Measurements from ENCODE around the gene LTBP3. TPM values are rescaled to one million over a fixed set of nuclear protein-coding genes. Genes with fewer than 3 reads are reported as not detected.
A peak's percentile ranks its signal among the peaks of the same experiment; 100 is the strongest.

Gene LTBP3
- total RNA-seq, 1 donor: 47.3 TPM

DNA sequence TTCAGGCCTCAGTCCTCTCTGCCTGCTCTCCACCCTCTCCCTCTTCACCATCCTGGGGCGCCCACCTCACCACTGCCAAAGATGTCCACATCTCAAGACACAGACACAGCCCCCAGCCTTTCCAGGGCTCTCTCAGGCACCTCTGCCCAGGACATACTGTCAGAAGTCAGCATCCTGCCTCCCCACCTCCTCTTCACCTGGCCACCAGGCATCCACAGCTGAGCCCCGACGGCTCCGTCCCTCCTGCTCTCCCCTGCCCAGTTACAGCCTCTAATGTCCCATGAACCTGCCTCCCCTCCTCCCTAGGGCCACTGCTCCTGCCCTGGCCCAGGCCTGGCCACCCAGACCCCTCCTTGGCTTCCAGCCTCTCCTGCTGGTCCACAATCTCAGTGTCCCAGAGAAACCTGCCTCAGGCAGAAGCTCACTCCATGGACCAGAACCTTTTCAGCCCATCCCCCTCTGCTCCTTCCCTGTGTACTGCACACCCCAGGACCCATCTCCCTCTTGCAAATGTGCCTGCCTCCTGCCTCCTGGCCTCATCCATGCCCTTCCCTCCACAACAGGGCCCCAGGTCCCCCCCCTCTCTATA lies 3.2 kb downstream of the LTBP3 start:
- no peak for DNase-seq (ENCODE audit: low read depth)
- no peak overlapping the region for H3K4me3 ChIP-seq (ENCODE audit: low read depth, low read length)
- no peak for TF ChIP-seq CTCF (IDR thresholded peaks at IDR 0.05; ENCODE audit: insufficient read depth, low read length)

- TF ChIP-seq CTCF (IDR thresholded peaks at IDR 0.05; ENCODE audit: insufficient read depth, low read length): no peak
Observed at GRCh38 chr11:65554057-65554818, 3.9 kb downstream of the LTBP3 start.

DNA sequence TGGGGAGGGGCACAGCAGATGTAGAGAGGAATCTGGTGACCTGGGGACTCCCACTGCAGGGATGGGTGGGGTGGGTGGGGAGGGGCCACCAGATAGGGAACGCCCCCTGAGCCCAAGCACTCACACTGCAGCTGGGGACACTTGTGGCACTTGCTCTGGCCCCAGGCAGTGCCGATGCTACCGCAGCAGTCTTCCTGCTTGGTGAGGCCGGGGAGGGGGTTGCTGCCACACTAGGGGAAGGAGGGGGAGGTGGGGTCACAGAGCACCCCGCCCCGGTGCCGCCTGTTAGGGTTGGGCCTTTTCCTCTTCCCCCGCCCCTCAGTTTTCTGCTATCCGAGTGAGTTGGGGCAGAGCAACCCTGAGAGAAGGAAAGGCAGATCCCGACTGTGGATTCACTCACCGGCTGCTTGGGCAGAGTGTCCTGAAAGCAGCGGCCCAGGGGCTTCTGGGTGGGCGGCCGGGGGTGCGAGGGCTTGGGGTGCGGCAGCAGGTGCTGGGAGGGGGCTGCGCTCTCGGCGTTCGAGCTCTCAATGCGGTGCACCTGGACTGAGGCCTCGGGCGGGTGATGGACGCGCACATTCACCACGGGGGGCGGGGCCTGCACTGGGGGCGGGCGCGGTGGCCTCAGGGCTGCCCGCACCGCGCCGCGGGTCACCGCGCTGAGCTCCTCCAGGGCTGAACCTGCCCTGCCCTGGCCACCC lies 4.7 kb downstream of the LTBP3 start:
- TF ChIP-seq CTCF (IDR thresholded peaks at IDR 0.05; ENCODE audit: insufficient read depth, low read length): no peak
- no peak for DNase-seq (ENCODE audit: low read depth)
- H3K4me3 ChIP-seq (ENCODE audit: low read depth, low read length): no peak overlapping the region

More at GRCh38 chr11:65554057-65554818, 3.9 kb downstream of the LTBP3 start:
- DNase-seq (ENCODE audit: low read depth): no peak
- H3K4me3 ChIP-seq (ENCODE audit: low read depth, low read length): no peak overlapping the region

DNA sequence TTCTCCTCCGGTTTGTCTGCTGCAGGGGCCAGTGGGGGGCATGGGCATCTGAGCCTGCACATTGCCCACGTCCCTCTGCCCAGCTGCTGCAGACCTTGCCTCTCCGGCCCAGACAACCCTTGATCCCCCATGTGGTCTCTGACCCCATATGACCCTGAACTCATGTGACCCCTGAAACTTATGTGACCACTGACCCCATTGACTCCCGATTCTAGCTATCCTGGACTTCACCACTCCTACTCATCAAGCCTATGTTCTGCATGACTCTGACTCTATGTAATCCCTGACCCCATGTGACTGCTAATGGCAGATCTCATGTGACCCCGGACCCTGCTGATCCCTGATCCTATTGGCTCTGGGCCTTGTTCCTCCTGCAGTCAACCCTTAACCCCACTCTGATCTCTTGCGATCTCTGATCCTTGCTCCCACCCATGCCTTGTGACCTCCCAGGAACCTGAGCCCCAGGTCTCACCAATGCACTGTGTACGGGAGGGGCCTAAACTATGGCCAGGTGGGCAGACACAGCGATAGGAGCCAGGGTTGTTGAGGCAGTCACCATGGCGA lies 5.7 kb downstream of the LTBP3 start:
- no peak for TF ChIP-seq CTCF (IDR thresholded peaks at IDR 0.05; ENCODE audit: insufficient read depth, low read length)

DNA sequence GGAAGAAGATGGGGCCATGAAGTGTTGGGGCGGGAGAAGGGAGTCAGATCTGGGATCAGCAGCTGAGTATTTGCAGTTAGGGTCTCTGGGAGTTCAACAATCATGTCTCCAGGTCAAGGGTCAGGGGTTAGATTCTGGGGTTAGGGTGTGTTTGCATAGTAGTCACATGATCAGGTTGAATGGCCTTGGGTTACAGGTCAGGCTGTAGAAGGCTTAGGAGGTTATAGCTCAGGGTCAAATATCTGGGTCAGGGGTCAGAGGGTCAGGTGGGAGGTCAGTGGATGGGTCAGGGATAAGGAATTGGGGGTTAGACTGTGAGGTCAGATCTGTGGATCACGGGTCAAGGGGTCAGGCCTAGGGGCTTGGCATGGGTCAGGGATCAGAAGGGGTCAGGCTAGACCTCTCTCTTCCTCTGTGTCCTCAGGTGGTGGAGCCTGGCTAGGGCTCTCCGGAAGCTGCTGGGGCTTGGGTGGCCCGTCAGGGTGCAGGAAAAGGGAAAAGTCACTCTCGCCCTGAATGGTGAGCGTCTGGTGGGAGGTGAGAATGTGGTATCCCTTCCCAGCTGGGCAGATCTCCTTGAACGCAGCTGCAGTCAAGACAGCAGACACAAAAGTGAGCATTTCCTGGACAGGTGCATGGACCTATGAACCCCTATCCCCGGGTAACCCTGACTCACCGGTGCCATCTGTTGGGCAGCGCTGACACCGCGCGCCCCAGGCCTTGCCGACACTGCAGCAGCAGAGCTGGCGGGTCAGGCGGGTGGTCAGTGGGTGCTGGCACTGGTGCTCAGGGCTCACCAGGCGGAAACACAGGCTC lies 6.4 kb downstream of the LTBP3 start:
- peak; percentile 39 for TF ChIP-seq CTCF (IDR thresholded peaks at IDR 0.05; ENCODE audit: insufficient read depth, low read length)
- H3K4me3 ChIP-seq (ENCODE audit: low read depth, low read length): no peak overlapping the region
- DNase-seq (ENCODE audit: low read depth): no peak

More for the DNA sequence above, 5.7 kb downstream of the LTBP3 start:
- no peak overlapping the region for H3K4me3 ChIP-seq (ENCODE audit: low read depth, low read length)
- DNase-seq (ENCODE audit: low read depth): no peak

GRCh38 chr11:65549096-65549495 lies 9.1 kb downstream of the LTBP3 start:
- no peak for TF ChIP-seq CTCF (IDR thresholded peaks at IDR 0.05; ENCODE audit: insufficient read depth, low read length)
- no peak for DNase-seq (ENCODE audit: low read depth)
- no peak overlapping the region for H3K4me3 ChIP-seq (ENCODE audit: low read depth, low read length)
